ENCODE data around the gene DAAM2.

The DAAM2 gene

GRCh38 chr6:39808346-39808745, 16.2 kb downstream of the DAAM2 start:
- no peak overlapping the region for H3K27ac ChIP-seq (ENCODE audit: low read depth, low read length)
- no peak overlapping the region for H3K56ac ChIP-seq (ENCODE audit: low read length)
- H2AK5ac ChIP-seq (ENCODE audit: low read length): no peak overlapping the region
- no peaks in the 10 kb centered on the region for H3K79me2 ChIP-seq (ENCODE audit: control insufficient read depth, insufficient read depth, low read length)
- H3K79me1 ChIP-seq (ENCODE audit: low read length): no peaks in the 10 kb centered on the region
- no peak overlapping the region for H2BK5ac ChIP-seq (ENCODE audit: low read length)
- H3K4me2 ChIP-seq (ENCODE audit: low read length): no peak overlapping the region
- no peaks in the 10 kb centered on the region for H3K27me3 ChIP-seq (ENCODE audit: insufficient read depth, low read length, poor library complexity)
- H2BK15ac ChIP-seq (replicated peaks; ENCODE audit: low read depth): no peak overlapping the region
- no peak overlapping the region for H3K4me3 ChIP-seq (ENCODE audit: low read length)
- H3K18ac ChIP-seq (ENCODE audit: low read length): no peak overlapping the region
- no peak overlapping the region for H4K8ac ChIP-seq (ENCODE audit: low read depth, low read length)
- H3K9ac ChIP-seq (ENCODE audit: low read length): no peak overlapping the region
- WGBS (ENCODE audit: extremely low coverage, insufficient coverage, low lambda C conversion rate): no CpG with 5 or more reads among the region's 3 CpGs
- H4K5ac ChIP-seq (ENCODE audit: low read length): no peak overlapping the region
- H3K4ac ChIP-seq (ENCODE audit: low read depth, low read length): no peak overlapping the region
- H3K4me1 ChIP-seq (ENCODE audit: control insufficient read depth, low read depth, low read length): no peaks in the 10 kb centered on the region
- no peak overlapping the region for H2BK120ac ChIP-seq (ENCODE audit: low read depth, low read length)
- H3K36me3 ChIP-seq (ENCODE audit: control insufficient read depth, insufficient read depth, low read length): no peaks in the 10 kb centered on the region
- no peak overlapping the region for H3K23ac ChIP-seq (ENCODE audit: low read length)
- no peak for DNase-seq

GRCh38 chr6:39808964-39809363, 16.8 kb downstream of the DAAM2 start:
- H3K4ac ChIP-seq (ENCODE audit: low read depth, low read length): no peak overlapping the region
- no peaks in the 10 kb centered on the region for H3K4me1 ChIP-seq (ENCODE audit: control insufficient read depth, low read depth, low read length)

GRCh38 chr6:39811835-39812345, 19.7 kb downstream of the DAAM2 start:
- H3K56ac ChIP-seq (ENCODE audit: low read length): no peak overlapping the region
- H3K23ac ChIP-seq (ENCODE audit: low read length): no peak overlapping the region
- WGBS (ENCODE audit: extremely low coverage, insufficient coverage, low lambda C conversion rate): no CpG with 5 or more reads among the region's 3 CpGs

More at GRCh38 chr6:39808964-39809363, 16.8 kb downstream of the DAAM2 start:
- no peaks in the 10 kb centered on the region for H3K27me3 ChIP-seq (ENCODE audit: insufficient read depth, low read length, poor library complexity)
- WGBS (ENCODE audit: extremely low coverage, insufficient coverage, low lambda C conversion rate): no CpG with 5 or more reads among the region's 5 CpGs
- H3K36me3 ChIP-seq (ENCODE audit: control insufficient read depth, insufficient read depth, low read length): no peaks in the 10 kb centered on the region
- H2BK5ac ChIP-seq (ENCODE audit: low read length): no peak overlapping the region
- DNase-seq: no peak
- H3K27ac ChIP-seq (ENCODE audit: low read depth, low read length): no peak overlapping the region
- H4K8ac ChIP-seq (ENCODE audit: low read depth, low read length): no peak overlapping the region
- H3K9ac ChIP-seq (ENCODE audit: low read length): no peak overlapping the region
- no peak overlapping the region for H2BK15ac ChIP-seq (replicated peaks; ENCODE audit: low read depth)
- H3K4me2 ChIP-seq (ENCODE audit: low read length): no peak overlapping the region
- no peak overlapping the region for H4K5ac ChIP-seq (ENCODE audit: low read length)
- H3K18ac ChIP-seq (ENCODE audit: low read length): no peak overlapping the region
- no peak overlapping the region for H2AK5ac ChIP-seq (ENCODE audit: low read length)
- no peak overlapping the region for H3K4me3 ChIP-seq (ENCODE audit: low read length)
- no peak overlapping the region for H3K23ac ChIP-seq (ENCODE audit: low read length)
- H3K56ac ChIP-seq (ENCODE audit: low read length): no peak overlapping the region
- H3K79me1 ChIP-seq (ENCODE audit: low read length): no peaks in the 10 kb centered on the region
- no peaks in the 10 kb centered on the region for H3K79me2 ChIP-seq (ENCODE audit: control insufficient read depth, insufficient read depth, low read length)
- no peak overlapping the region for H2BK120ac ChIP-seq (ENCODE audit: low read depth, low read length)

GRCh38 chr6:39812496-39812852, 20.3 kb downstream of the DAAM2 start:
- H3K23ac ChIP-seq (ENCODE audit: low read length): no peak overlapping the region
- no peak overlapping the region for H3K27ac ChIP-seq (ENCODE audit: low read depth, low read length)
- H3K18ac ChIP-seq (ENCODE audit: low read length): no peak overlapping the region
- DNase-seq: no peak
- no peak overlapping the region for H3K4me3 ChIP-seq (ENCODE audit: low read length)
- H2AK5ac ChIP-seq (ENCODE audit: low read length): no peak overlapping the region
- H3K79me1 ChIP-seq (ENCODE audit: low read length): no peaks in the 10 kb centered on the region
- H3K79me2 ChIP-seq (ENCODE audit: control insufficient read depth, insufficient read depth, low read length): no peaks in the 10 kb centered on the region
- no peak overlapping the region for H4K5ac ChIP-seq (ENCODE audit: low read length)
- H3K56ac ChIP-seq (ENCODE audit: low read length): no peak overlapping the region
- H3K27me3 ChIP-seq (ENCODE audit: insufficient read depth, low read length, poor library complexity): no peaks in the 10 kb centered on the region
- no peak overlapping the region for H4K8ac ChIP-seq (ENCODE audit: low read depth, low read length)
- no peak overlapping the region for H2BK15ac ChIP-seq (replicated peaks; ENCODE audit: low read depth)
- H3K36me3 ChIP-seq (ENCODE audit: control insufficient read depth, insufficient read depth, low read length): no peaks in the 10 kb centered on the region
- H2BK120ac ChIP-seq (ENCODE audit: low read depth, low read length): no peak overlapping the region
- H3K4me1 ChIP-seq (ENCODE audit: control insufficient read depth, low read depth, low read length): no peaks in the 10 kb centered on the region
- no CpG with 5 or more reads among the region's 2 CpGs for WGBS (ENCODE audit: extremely low coverage, insufficient coverage, low lambda C conversion rate)
- no peak overlapping the region for H2BK5ac ChIP-seq (ENCODE audit: low read length)
- H3K4me2 ChIP-seq (ENCODE audit: low read length): no peak overlapping the region
- no peak overlapping the region for H3K4ac ChIP-seq (ENCODE audit: low read depth, low read length)
- H3K9ac ChIP-seq (ENCODE audit: low read length): no peak overlapping the region

More at GRCh38 chr6:39811835-39812345, 19.7 kb downstream of the DAAM2 start:
- no peaks in the 10 kb centered on the region for H3K36me3 ChIP-seq (ENCODE audit: control insufficient read depth, insufficient read depth, low read length)
- H3K27ac ChIP-seq (ENCODE audit: low read depth, low read length): no peak overlapping the region
- H3K4me1 ChIP-seq (ENCODE audit: control insufficient read depth, low read depth, low read length): no peaks in the 10 kb centered on the region
- no peak overlapping the region for H2BK120ac ChIP-seq (ENCODE audit: low read depth, low read length)
- H4K8ac ChIP-seq (ENCODE audit: low read depth, low read length): no peak overlapping the region
- no peak overlapping the region for H3K4ac ChIP-seq (ENCODE audit: low read depth, low read length)
- H3K4me2 ChIP-seq (ENCODE audit: low read length): no peak overlapping the region
- no peak for DNase-seq
- H3K27me3 ChIP-seq (ENCODE audit: insufficient read depth, low read length, poor library complexity): no peaks in the 10 kb centered on the region
- no peak overlapping the region for H2BK15ac ChIP-seq (replicated peaks; ENCODE audit: low read depth)
- no peak overlapping the region for H3K9ac ChIP-seq (ENCODE audit: low read length)
- H2BK5ac ChIP-seq (ENCODE audit: low read length): no peak overlapping the region
- no peak overlapping the region for H3K18ac ChIP-seq (ENCODE audit: low read length)
- H3K4me3 ChIP-seq (ENCODE audit: low read length): no peak overlapping the region
- no peaks in the 10 kb centered on the region for H3K79me1 ChIP-seq (ENCODE audit: low read length)
- no peak overlapping the region for H4K5ac ChIP-seq (ENCODE audit: low read length)
- H2AK5ac ChIP-seq (ENCODE audit: low read length): no peak overlapping the region
- H3K79me2 ChIP-seq (ENCODE audit: control insufficient read depth, insufficient read depth, low read length): no peaks in the 10 kb centered on the region

GRCh38 chr6:39812853-39813533, 20.8 kb downstream of the DAAM2 start:
- Histone ChIP-seq H3K4ac (ENCODE audit: low read depth, low read length) (no peak overlapping the region), H4K8ac (ENCODE audit: low read depth, low read length) (no peak overlapping the region), H3K9ac (ENCODE audit: low read length) (no peak overlapping the region), H3K4me1 (ENCODE audit: control insufficient read depth, low read depth, low read length) (no peaks in the 10 kb centered on the region), H3K56ac (ENCODE audit: low read length) (no peak overlapping the region), H3K27ac (ENCODE audit: low read depth, low read length) (no peak overlapping the region), H3K36me3 (ENCODE audit: control insufficient read depth, insufficient read depth, low read length) (no peaks in the 10 kb centered on the region), H3K23ac (ENCODE audit: low read length) (no peak overlapping the region), H3K4me3 (ENCODE audit: low read length) (no peak overlapping the region), H3K18ac (ENCODE audit: low read length) (no peak overlapping the region), H3K4me2 (ENCODE audit: low read length) (no peak overlapping the region), H3K79me2 (ENCODE audit: control insufficient read depth, insufficient read depth, low read length) (no peaks in the 10 kb centered on the region), H2AK5ac (ENCODE audit: low read length) (no peak overlapping the region), H3K79me1 (ENCODE audit: low read length) (no peaks in the 10 kb centered on the region), H2BK120ac (ENCODE audit: low read depth, low read length) (no peak overlapping the region), H2BK5ac (ENCODE audit: low read length) (no peak overlapping the region), H3K27me3 (ENCODE audit: insufficient read depth, low read length, poor library complexity) (no peaks in the 10 kb centered on the region), H4K5ac (ENCODE audit: low read length) (no peak overlapping the region), H2BK15ac (replicated peaks; ENCODE audit: low read depth) (no peak overlapping the region)
- WGBS (ENCODE audit: extremely low coverage, insufficient coverage, low lambda C conversion rate): no CpG with 5 or more reads among the region's 9 CpGs
- DNase-seq: peak; percentile 33

- Histone ChIP-seq H3K79me1 (ENCODE audit: low read length) (no peaks in the 10 kb centered on the region), H3K79me2 (ENCODE audit: control insufficient read depth, insufficient read depth, low read length) (no peaks in the 10 kb centered on the region), H3K4me1 (ENCODE audit: control insufficient read depth, low read depth, low read length) (no peaks in the 10 kb centered on the region), H3K4ac (ENCODE audit: low read depth, low read length) (no peak overlapping the region), H2BK15ac (replicated peaks; ENCODE audit: low read depth) (no peak overlapping the region), H3K56ac (ENCODE audit: low read length) (no peak overlapping the region), H3K9ac (ENCODE audit: low read length) (no peak overlapping the region), H4K5ac (ENCODE audit: low read length) (no peak overlapping the region), H3K27me3 (ENCODE audit: insufficient read depth, low read length, poor library complexity) (no peaks in the 10 kb centered on the region), H3K36me3 (ENCODE audit: control insufficient read depth, insufficient read depth, low read length) (no peaks in the 10 kb centered on the region), H3K4me3 (ENCODE audit: low read length) (no peak overlapping the region), H2BK5ac (ENCODE audit: low read length) (no peak overlapping the region), H4K8ac (ENCODE audit: low read depth, low read length) (no peak overlapping the region), H3K4me2 (ENCODE audit: low read length) (no peak overlapping the region), H2AK5ac (ENCODE audit: low read length) (no peak overlapping the region), H3K27ac (ENCODE audit: low read depth, low read length) (no peak overlapping the region), H2BK120ac (ENCODE audit: low read depth, low read length) (no peak overlapping the region), H3K18ac (ENCODE audit: low read length) (no peak overlapping the region), H3K23ac (ENCODE audit: low read length) (no peak overlapping the region)
- DNase-seq: no peak
- WGBS (ENCODE audit: extremely low coverage, insufficient coverage, low lambda C conversion rate): no CpG with 5 or more reads among the region's 4 CpGs
These were observed 22.1 kb downstream of the DAAM2 start for GRCh38 chr6:39814236-39814635.
